GM21786 (cell line): ENCODE data around the gene RTN4RL2.

Experiments
- ATAC-seq: cut with Tn5 transposase; IDR thresholded peaks from one replicate; pipeline ENCODE4 v1.9.1; 2021; ENCODE audit not compliant: unreplicated experiment

The RTN4RL2 gene

GRCh38 chr11:57460022-57460757, at the start of gene RTN4RL2:
TSS of gene RTN4RL2 (plus strand) at chr11:57460528. CDS start at chr11:57460866, 338 bp downstream.
- peak; percentile 40 for ATAC-seq

- no peak for ATAC-seq
These were observed 46.6 kb upstream of the RTN4RL2 start for GRCh38 chr11:57413681-57414080.

- no peak for ATAC-seq
These were observed 45.6 kb upstream of the RTN4RL2 start for GRCh38 chr11:57414612-57415212.

- ATAC-seq = no peak
These were observed 43.9 kb upstream of the RTN4RL2 start for GRCh38 chr11:57416436-57416835.

GRCh38 chr11:57417056-57417455, 43.3 kb upstream of the RTN4RL2 start:
- ATAC-seq = no peak

GRCh38 chr11:57418131-57418530, 42.2 kb upstream of the RTN4RL2 start:
- no peak for ATAC-seq

- no peak for ATAC-seq
These were observed 41.2 kb upstream of the RTN4RL2 start for GRCh38 chr11:57419146-57419545.

GRCh38 chr11:57421066-57421465, 39.3 kb upstream of the RTN4RL2 start:
- no peak for ATAC-seq

- no peak for ATAC-seq
These were observed 38.5 kb upstream of the RTN4RL2 start for GRCh38 chr11:57421805-57422204.

GRCh38 chr11:57422669-57423068, 37.7 kb upstream of the RTN4RL2 start:
- ATAC-seq = no peak

GRCh38 chr11:57424137-57424791, 36.1 kb upstream of the RTN4RL2 start:
- ATAC-seq = no peak

GRCh38 chr11:57424792-57425564, 35.4 kb upstream of the RTN4RL2 start:
- peak; percentile 91 for ATAC-seq

GRCh38 chr11:57425565-57426438, 34.5 kb upstream of the RTN4RL2 start:
- no peak for ATAC-seq

- ATAC-seq = no peak
These were observed 33.8 kb upstream of the RTN4RL2 start for GRCh38 chr11:57426439-57426928.

- peak; percentile 50 for ATAC-seq
These were observed 33.2 kb upstream of the RTN4RL2 start, which contains the start of gene SLC43A3 for GRCh38 chr11:57426929-57427726. TSS of gene SLC43A3 (minus strand) at chr11:57427121. CDS start at chr11:57426172, 949 bp downstream.

- ATAC-seq = no peak
These were observed 32.6 kb upstream of the RTN4RL2 start for GRCh38 chr11:57427727-57428082.

GRCh38 chr11:57428643-57429042, 31.7 kb upstream of the RTN4RL2 start:
- ATAC-seq = no peak

- ATAC-seq = no peak
These were observed 30.4 kb upstream of the RTN4RL2 start for GRCh38 chr11:57429946-57430345.

GRCh38 chr11:57430952-57431351, 29.4 kb upstream of the RTN4RL2 start:
- ATAC-seq = no peak
